ENCODE measurements around the gene FRMD4B.

- TF ChIP-seq, protein P1, sequence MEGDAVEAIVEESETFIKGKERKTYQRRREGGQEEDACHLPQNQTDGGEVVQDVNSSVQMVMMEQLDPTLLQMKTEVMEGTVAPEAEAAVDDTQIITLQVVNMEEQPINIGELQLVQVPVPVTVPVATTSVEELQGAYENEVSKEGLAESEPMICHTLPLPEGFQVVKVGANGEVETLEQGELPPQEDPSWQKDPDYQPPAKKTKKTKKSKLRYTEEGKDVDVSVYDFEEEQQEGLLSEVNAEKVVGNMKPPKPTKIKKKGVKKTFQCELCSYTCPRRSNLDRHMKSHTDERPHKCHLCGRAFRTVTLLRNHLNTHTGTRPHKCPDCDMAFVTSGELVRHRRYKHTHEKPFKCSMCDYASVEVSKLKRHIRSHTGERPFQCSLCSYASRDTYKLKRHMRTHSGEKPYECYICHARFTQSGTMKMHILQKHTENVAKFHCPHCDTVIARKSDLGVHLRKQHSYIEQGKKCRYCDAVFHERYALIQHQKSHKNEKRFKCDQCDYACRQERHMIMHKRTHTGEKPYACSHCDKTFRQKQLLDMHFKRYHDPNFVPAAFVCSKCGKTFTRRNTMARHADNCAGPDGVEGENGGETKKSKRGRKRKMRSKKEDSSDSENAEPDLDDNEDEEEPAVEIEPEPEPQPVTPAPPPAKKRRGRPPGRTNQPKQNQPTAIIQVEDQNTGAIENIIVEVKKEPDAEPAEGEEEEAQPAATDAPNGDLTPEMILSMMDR (conservative IDR thresholded peaks at IDR 0.05; ENCODE audit: low read length): no peak
- TF ChIP-seq EZH2phosphoT487 (IDR thresholded peaks at IDR 0.05; ENCODE audit: borderline replicate concordance, low read depth, low read length): no peak
Observed at GRCh38 chr3:69413551-69414207, 27.8 kb upstream of the FRMD4B start.

Measured in OCI-LY7 (cell line).